Mesenteric fat pad (tissue), 1 donor: ENCODE measurements around the gene DCBLD2. TPM values are rescaled to one million over a fixed set of nuclear protein-coding genes. Genes with fewer than 3 reads are reported as not detected.
"Not testable (repeated sequence)": the region's sequence is repeated elsewhere in the genome, so short reads cannot be mapped to it uniquely, and the experiment has no call there.

ENCODE experiments used
- DNase-seq: peaks from one replicate; pipeline ENCODE4 v3.0.0-alpha.2; 2020; ENCODE audit warnings: low spot score
- total RNA-seq: library from RNA; stranded (reverse); fragmentation: NEBNext Ultra II Directional; extraction: Animal tissue kit (Norgen Biotek cat#: 25700); gene quantifications from one replicate; pipeline ENCODE4 v1.2.1, GENCODE V29; 2021
- donor health status: DM: yes; HTN: yes; CAD: no.

DCBLD2 gene
- total RNA-seq, 1 donor from 2014 or later: 28.4 TPM

DNA sequence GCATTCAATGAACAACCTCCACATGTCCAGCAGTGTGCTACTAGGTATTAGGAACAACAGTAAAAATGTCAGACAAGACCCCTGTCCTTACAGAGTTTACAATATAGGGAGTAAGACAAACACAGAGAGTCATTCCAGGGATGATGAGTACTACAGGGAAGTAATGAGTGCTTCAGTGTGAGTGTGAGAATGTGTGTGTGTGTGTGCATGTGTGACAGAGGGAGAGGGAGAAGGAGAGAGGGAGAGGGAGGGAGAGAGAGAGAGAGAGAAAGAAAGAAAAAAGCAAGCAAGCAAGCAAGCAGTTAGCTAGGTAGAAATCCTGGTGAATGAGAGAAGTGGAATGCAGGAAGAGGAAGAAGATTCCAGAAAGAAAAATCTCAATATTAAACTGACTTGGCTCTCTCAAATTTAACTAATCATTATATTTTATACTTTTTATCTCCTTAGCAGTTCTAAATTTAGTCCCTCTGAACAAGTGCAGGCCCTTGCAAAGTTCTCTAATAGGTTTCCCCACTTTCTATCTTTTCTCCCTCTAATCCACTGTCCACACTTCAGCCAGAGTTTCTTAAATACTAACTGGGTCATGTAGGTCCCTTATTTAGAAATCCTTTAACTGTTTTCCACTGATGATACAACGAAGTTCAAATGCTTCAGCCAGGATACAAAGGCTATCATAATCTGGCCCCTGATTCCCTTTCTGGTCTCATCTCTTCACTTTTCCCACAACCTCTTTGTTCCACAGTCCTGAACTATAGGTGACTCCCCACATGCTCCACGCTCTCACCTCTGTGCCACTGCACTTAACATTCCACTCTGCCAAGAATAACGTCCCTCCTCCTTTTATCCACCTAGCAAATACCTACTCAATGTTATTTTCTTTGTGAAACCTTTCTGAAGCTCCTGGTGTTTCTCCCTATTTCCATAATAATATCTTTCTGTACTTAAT lies 10.3 kb downstream of the DCBLD2 start:
- DNase-seq: no peak

GRCh38 chr3:98890181-98890835 lies 11.2 kb downstream of the DCBLD2 start:
- DNase-seq: no peak

DNA sequence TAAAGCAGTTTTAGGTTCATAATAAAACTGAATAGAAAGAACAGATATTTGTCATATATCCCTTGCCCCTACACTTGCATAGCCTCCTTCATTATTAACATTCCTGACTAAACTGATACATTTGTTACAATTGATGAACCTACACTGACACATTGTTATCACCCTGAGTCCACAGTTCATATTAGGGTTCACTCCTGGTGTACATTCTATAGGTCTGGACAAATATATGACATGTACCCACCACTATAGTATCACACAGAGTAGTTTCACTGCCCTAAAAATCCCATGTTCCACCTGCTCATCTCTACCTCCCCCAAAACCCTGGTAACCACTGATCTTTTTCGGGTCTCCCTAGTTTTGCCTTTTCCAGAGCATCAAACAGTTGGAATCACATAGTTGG lies 13.8 kb downstream of the DCBLD2 start:
- DNase-seq: no peak

DNA sequence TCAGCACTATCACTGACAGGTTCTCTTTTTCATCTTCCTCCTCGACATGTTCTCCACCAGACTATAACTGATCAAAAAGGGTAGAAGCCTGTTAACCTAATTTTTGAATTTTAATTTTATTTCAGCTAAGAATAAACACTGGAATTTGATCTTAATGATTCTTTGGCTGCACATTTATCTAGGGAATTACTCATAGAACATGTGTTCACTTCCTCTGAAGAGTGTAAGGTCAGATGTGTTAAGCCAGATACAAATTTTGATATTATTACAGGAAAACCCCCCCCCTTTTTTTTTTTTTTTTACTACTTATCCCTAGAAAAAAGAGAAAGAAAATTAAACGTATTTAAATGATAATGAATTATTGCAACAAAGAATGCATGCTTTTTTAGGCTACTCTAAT lies 15.0 kb downstream of the DCBLD2 start:
- DNase-seq: no peak

GRCh38 chr3:98885851-98886250 lies 15.6 kb downstream of the DCBLD2 start:
- no peak for DNase-seq

DNA sequence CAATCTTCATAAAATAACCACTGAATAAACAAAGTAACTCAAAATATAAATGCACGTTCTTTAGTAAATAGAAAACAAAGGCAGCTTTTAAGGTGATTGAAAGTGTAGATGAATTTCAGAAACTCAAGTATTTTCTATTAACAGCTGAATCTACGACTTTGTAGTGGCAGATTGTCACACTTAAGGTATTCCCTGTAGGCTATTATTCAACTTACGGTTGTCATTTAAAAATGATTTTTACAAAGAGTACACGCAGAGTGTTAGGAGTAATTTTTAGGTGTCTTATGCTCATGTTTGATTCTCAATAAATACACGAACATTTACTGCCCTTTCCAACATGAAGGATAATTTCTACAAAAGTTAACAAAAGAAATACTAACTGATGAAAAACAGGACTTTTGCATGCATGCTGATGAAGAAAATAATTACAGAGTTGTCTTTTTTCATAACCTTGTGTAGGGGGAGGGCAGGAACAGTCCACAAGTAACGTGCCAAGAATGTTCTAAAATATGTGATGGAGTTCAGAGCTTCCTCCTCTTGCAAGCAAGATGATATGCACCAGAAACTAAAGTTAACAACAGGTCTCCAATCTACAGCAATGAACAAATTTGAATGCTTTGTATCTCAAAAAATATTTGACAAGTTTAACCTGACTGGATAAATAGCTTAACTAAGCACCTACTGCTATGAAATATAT lies 16.7 kb downstream of the DCBLD2 start:
- no peak for DNase-seq

DNA sequence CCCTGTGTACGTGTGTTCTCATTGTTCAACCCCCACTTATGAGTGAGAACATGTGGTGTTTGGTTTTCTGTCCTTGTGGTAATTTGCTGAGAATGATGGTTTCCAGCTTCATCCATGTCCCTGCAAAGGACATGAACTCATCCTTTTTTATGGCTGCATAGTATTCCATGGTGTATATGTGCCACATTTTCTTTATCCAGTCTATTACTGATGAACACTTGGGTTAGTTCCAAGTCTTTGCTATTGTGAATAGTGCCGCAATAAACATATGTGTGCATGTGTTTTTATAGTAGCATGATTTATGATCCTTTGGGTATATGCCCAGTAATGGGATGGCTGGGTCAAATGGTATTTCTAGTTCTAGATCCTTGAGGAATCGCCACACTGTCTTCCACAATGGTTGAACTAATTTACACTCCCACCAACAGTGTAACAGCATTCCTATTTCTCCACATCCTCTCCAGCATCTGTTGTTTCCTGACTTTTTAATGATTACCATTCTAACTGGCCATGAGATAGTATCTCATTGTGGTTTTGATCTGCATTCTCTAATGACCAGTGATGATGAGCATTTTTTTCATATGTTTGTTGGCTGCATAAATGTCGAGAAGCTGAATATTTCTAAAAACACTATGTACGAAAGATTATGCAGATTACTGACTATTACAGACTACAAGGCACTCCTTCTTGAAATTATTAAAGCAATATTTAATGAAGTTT lies 18.7 kb downstream of the DCBLD2 start:
- DNase-seq: not testable (repeated sequence)

DNA sequence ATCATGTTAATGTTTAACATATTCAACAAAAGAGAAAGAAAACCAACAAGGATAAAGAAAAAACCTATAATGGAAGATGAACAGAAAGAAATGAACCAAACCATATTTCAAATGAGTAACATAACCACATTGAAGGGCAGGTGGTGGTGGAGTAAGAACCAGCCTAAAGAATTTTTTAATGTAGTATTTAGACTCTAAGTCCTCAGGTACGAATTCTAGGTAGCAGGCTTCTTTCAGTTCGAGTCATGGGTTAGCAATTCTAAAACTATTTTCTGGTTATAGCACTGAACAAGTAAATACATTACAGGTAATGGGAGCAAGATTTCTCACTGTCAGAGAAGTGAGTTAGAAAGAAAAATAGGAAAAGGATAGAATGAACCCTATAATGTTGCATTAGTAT lies 24.4 kb downstream of the DCBLD2 start:
- DNase-seq: no peak

DNA sequence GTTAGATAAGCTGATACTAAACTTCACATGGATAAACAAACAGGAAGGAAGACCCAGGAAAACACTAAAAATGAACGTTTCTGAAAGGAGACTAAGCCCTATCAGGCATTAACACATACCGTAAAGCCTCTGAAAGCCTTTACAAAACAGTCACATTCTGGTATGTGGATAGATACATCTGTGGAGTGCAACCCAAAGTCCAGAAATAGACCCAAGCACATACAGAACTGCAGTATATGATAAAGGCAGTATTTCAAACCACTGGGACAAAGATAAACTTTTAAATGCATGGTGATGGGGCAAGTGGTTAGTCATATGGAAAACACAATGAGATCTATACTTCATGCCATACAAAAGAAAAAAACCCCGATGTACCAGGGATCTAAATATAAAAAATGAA lies 26.0 kb downstream of the DCBLD2 start:
- no peak for DNase-seq

GRCh38 chr3:98874602-98875249 lies 26.8 kb downstream of the DCBLD2 start:
- no peak for DNase-seq

GRCh38 chr3:98869391-98869790 lies 32.1 kb downstream of the DCBLD2 start:
- no peak for DNase-seq

DNA sequence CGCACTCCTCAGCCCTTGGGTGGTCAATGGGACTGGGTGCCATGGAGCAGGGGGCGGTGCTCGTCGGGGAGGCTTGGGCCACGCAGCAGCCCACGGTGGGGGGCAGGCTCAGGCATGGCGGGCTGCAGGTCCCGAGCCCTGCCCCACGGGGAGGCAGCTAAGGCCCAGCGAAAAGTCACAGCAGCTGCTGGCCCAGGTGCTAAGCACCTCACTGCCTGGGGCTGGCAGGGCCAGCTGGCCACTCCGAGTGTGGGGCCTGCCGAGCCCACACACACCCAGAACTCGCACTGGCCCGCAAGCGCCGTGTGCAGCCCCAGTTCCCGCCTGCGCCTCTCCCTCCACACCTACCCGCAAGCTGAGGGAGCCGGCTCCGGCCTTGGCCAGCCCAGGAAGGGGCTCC lies 43.5 kb downstream of the DCBLD2 start:
- not testable (repeated sequence) for DNase-seq

DNA sequence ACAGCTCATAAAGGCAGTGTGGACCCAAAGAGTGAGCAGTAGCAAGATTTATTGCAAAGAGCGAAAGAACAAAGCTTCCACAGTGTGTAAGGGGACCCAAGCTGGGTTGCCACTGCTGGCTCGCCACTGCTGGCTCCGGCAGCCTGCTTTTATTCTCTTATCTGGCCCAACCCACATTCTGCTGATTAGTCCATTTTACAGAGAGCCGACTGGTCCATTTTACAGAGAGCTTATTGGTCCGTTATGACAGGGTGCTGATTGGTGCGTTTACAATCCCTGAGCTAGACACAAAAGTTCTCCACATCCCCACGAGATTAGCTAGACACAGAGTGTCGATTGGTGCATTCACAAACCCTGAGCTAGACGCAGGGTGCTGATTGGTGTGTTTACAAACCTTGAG lies 44.2 kb downstream of the DCBLD2 start:
- not testable (repeated sequence) for DNase-seq

DNA sequence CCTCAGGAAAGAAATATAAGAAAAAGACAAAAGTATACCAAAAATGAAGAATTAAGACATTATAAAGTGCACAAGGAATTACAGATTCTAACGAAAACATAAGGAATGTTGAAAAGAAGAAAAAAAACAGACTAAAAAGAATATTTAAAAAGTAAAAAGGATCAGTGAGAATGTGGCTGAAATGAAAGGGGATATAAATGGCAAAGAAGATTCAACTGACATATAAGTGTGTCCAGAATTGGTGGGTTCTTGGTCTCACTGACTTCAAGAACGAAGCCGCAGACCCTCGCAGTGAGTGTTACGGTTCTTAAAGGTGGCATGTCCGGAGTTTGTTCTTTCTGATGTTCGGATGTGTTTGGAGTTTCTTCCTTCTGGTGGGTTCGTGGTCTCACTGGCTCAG lies 44.8 kb downstream of the DCBLD2 start:
- DNase-seq: no peak

- DNase-seq: no peak
Observed at GRCh38 chr3:98855806-98856400, 45.6 kb downstream of the DCBLD2 start.

DNA sequence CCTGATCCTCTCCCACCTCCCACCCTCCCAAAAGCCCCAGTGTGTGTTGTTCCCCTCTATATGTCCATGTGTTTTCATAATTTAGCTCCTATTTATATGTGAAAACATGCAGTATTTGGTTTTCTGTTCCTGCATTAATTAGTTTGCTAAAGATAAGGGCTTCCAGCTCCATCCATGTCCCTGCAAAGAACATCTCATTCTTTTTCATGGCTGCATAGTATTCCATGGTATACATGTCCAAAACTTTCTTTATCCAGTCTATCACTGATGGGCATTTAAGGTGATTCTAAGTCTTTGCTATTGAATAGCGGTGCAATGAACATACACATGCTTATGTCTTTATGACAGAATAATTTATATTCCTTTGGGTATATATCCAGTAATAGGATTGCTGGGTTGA lies 53.4 kb downstream of the DCBLD2 start:
- no peak for DNase-seq

DNA sequence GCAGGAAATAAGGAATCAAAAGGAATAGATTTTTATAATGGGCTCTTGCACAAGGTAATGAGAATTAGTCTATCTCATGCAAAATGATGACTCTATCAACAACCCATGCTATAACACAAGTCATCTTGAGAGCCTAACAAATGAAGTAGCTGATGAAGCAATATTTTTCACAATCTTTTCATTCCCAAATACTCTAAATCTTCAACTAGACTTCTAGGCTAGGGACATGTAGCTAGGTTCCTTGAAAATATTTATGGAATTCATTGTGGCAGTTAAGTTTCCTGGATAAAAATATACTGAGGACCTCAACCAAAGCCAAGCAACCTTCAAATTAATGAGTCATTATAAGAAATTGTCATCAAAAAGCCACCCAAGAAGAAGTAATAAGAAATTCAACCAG lies 55.4 kb downstream of the DCBLD2 start:
- DNase-seq: no peak

DNA sequence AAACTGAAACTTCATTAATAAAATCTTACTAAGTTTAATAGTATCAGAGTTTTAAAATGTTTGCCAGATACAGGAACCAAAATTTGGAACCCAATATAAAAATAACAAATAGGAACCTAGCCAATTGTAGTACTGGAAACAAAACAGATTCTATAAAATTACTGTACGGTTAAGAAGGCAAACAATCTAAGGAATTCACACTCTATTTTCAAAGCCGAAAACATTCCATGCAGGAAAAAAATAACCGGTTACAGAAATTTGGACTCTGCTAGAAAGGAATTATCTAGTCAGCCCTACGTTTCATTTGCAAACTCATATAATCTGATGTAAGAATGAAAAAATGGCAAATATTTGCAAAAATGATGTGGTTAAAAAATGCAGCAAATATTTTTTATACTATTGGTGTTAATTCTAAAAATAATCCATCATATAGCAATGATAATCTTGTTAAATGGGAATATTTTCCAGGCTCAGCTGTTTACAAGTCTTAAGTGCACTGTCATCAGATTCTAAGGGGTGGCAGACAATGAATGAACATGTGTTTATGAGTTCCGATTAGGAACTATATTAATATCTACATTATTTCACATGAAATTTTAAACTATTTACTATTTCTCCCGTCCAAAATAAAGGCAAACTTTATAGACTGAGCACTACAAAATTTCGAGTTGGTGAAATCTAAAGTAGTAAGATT lies 58.1 kb downstream of the DCBLD2 start:
- no peak for DNase-seq

GRCh38 chr3:98839846-98840245 lies 61.6 kb downstream of the DCBLD2 start:
- DNase-seq: no peak

GRCh38 chr3:98831060-98831459 lies 70.4 kb downstream of the DCBLD2 start:
- not testable (repeated sequence) for DNase-seq
